Ishikawa (cell line): Measurements from ENCODE around the gene CGGBP1.

ENCODE experiments used
- EP300 ChIP-seq: IDR thresholded peaks from 2 replicates; pipeline ENCODE4 v1.6.1; 2012; ENCODE audit warnings: borderline replicate concordance
- TF ChIP-seq, protein P1 (sequence below): IDR thresholded peaks from 2 replicates; pipeline ENCODE4 v1.6.1; 2012; ENCODE audit warnings: low read depth, mild to moderate bottlenecking

DNA sequence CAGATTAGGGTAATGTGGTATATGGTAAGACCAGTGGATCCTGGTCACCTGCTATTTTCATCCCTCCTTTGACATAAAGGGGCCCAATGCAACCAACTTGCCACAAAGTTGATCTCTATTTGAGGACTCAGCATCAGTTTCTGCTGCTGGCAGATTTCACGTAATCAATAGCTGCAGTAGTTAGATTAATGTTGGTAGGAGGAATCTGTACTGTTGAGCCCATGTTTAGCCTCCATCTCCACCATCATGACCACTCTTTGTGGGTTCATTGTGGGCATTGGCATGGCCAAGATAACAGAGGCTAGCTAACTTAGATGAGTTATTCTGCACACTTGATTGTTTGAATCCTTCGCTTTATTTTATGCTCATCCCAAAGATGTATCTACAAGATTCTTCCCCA is 29.9 kb downstream of the CGGBP1 start:
- no peak for TF ChIP-seq EP300
- TF ChIP-seq, protein P1, sequence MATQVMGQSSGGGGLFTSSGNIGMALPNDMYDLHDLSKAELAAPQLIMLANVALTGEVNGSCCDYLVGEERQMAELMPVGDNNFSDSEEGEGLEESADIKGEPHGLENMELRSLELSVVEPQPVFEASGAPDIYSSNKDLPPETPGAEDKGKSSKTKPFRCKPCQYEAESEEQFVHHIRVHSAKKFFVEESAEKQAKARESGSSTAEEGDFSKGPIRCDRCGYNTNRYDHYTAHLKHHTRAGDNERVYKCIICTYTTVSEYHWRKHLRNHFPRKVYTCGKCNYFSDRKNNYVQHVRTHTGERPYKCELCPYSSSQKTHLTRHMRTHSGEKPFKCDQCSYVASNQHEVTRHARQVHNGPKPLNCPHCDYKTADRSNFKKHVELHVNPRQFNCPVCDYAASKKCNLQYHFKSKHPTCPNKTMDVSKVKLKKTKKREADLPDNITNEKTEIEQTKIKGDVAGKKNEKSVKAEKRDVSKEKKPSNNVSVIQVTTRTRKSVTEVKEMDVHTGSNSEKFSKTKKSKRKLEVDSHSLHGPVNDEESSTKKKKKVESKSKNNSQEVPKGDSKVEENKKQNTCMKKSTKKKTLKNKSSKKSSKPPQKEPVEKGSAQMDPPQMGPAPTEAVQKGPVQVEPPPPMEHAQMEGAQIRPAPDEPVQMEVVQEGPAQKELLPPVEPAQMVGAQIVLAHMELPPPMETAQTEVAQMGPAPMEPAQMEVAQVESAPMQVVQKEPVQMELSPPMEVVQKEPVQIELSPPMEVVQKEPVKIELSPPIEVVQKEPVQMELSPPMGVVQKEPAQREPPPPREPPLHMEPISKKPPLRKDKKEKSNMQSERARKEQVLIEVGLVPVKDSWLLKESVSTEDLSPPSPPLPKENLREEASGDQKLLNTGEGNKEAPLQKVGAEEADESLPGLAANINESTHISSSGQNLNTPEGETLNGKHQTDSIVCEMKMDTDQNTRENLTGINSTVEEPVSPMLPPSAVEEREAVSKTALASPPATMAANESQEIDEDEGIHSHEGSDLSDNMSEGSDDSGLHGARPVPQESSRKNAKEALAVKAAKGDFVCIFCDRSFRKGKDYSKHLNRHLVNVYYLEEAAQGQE, result no peak
